HG03175 (cell line): ENCODE measurements around the gene ISOC1.

Experiments used
- ATAC-seq: cut with Tn5 transposase; IDR thresholded peaks from one replicate; pipeline ENCODE4 v1.9.1; 2021; ENCODE audit warnings: mild to moderate bottlenecking, moderate library complexity; ENCODE audit not compliant: unreplicated experiment

Gene ISOC1

GRCh38 chr5:129094087-129094923, at the start of gene ISOC1:
Gene ISOC1, plus strand, starts transcription at chr5:129094749. Its CDS starts 18 bp downstream, at chr5:129094767.
- ATAC-seq: peak; percentile 91

GRCh38 chr5:129046151-129046550, 48.4 kb upstream of the ISOC1 start:
- no peak for ATAC-seq

GRCh38 chr5:129048509-129048908, 46.0 kb upstream of the ISOC1 start:
- ATAC-seq: no peak

GRCh38 chr5:129049126-129049799, 45.3 kb upstream of the ISOC1 start:
- ATAC-seq: no peak

GRCh38 chr5:129051283-129051682, 43.3 kb upstream of the ISOC1 start:
- no peak for ATAC-seq

GRCh38 chr5:129053438-129053837, 41.1 kb upstream of the ISOC1 start:
- ATAC-seq: no peak

- no peak for ATAC-seq
Measured at GRCh38 chr5:129057329-129057728, 37.2 kb upstream of the ISOC1 start.

- no peak for ATAC-seq
Measured at GRCh38 chr5:129061849-129062248, 32.7 kb upstream of the ISOC1 start.

GRCh38 chr5:129063483-129064113, 31.0 kb upstream of the ISOC1 start:
- ATAC-seq: no peak

- no peak for ATAC-seq
Measured at GRCh38 chr5:129065721-129066120, 28.8 kb upstream of the ISOC1 start.

- ATAC-seq: no peak
Measured at GRCh38 chr5:129067745-129068144, 26.8 kb upstream of the ISOC1 start.

- peak; percentile 72 for ATAC-seq
Measured at GRCh38 chr5:129069292-129069691, 25.3 kb upstream of the ISOC1 start.

- no peak for ATAC-seq
Measured at GRCh38 chr5:129073111-129073510, 21.4 kb upstream of the ISOC1 start.

GRCh38 chr5:129074903-129075302, 19.6 kb upstream of the ISOC1 start:
- ATAC-seq: no peak

GRCh38 chr5:129077433-129078075, 17.0 kb upstream of the ISOC1 start:
- ATAC-seq: no peak

GRCh38 chr5:129078247-129078646, 16.3 kb upstream of the ISOC1 start:
- ATAC-seq: no peak

GRCh38 chr5:129078660-129079059, 15.9 kb upstream of the ISOC1 start:
- no peak for ATAC-seq

- no peak for ATAC-seq
Measured at GRCh38 chr5:129079496-129079895, 15.1 kb upstream of the ISOC1 start.

- ATAC-seq: no peak
Measured at GRCh38 chr5:129080766-129081165, 13.8 kb upstream of the ISOC1 start.

GRCh38 chr5:129082225-129083136, 12.1 kb upstream of the ISOC1 start:
- no peak for ATAC-seq
